ENCODE data around the gene LETM1.

Gene LETM1

DNA sequence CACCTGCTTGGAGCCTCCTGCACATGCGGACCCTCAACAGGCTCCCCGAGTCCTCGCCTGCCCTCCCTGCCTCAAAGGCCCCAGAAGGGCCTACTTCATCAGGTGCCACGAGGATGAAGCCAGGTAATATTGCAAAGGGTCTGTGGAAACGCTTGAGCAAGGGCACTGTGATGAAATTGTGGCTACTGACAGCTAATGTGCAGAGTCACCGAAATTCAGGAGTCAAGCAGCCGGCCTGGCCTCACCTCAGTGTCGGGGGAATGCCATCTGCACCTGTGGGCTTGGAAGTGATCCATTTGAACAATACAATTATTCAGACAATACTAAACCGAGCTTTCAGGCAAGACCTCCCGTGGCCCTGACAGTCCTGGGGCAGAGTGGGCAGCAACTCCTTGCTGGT lies 66.0 kb downstream of the LETM1 start:
- H3K4me3 Mint-ChIP-seq, result no peak overlapping the region
- peaks cover 0 to 19% of the 10 kb centered on the region in 2 donors for H3K27me3 Mint-ChIP-seq
- H3K36me3 Mint-ChIP-seq, result no peaks in the 10 kb centered on the region
- no peak for ATAC-seq (replicated peaks)
- DNase-seq, result no peak
- H3K9me3 Mint-ChIP-seq, result no peaks in the 10 kb centered on the region
- H3K27ac Mint-ChIP-seq, result no peak overlapping the region
- peaks cover 0 to 2% of the 10 kb centered on the region in 2 donors for H3K4me1 Mint-ChIP-seq

DNA sequence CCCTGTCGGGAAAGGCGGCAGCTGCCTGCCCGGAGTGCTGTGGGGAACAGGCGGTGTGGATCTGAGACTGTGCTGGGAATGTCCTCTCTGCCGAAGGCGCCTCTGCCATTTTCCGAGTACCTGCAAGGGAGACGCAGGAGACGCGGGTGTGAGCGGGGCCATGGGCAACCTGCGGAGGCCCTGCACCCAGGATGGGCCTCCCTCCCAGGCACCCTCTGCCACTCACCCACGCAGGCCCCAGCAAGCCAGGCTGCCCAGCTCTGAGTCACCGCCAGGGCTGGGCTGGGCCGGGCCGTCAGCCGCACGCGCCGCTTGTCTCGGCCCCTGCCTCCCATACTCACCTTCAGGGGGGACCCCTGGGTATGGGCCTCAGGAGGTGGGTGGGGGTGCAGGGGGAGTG lies 66.4 kb downstream of the LETM1 start:
- Mint-ChIP-seq H3K4me3 (no peak overlapping the region), H3K27me3 (peaks cover 0 to 19% of the 10 kb centered on the region in 2 donors), H3K27ac (no peak overlapping the region), H3K9me3 (no peaks in the 10 kb centered on the region), H3K36me3 (no peaks in the 10 kb centered on the region), H3K4me1 (peaks cover 0 to 2% of the 10 kb centered on the region in 2 donors)
- DNase-seq (no peak), ATAC-seq (replicated peaks) (no peak)

DNA sequence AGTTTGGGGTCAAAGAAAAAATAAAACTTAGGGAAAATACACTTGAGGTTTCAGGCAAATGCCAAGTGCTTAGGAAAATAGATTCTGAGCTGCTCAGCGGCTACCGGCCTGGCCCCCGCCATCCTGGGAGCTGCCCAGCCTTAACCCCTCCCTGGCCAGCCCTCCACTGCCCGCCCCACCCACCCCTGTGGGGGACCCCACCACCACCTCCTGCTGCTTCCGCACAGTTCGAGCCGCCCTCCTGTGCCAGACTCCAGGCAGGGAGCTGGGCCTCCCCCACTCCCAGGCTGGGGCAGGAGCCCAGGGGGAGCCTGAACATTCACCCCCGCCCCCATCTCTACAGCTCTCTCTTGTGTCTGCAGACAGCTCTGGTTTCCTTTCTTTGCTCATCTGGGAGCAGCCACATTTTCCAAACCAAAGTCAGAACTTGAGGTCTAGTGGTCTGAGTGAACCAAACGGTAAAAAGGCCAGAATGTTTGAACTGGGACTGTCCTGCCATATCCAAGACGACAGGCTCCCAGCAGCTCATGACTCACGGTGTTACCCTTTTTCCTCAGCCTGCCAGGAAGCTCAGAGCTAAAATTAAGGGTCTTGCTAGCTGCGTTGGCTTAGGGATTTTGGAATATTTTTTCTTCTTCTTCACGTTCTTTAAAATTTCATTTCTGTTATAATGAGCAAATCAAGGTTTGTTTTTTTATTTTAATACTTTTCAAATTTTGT lies 67.5 kb downstream of the LETM1 start:
- Mint-ChIP-seq H3K9me3 (no peaks in the 10 kb centered on the region), H3K36me3 (no peaks in the 10 kb centered on the region), H3K27me3 (peaks cover 0 to 23% of the 10 kb centered on the region in 2 donors), H3K4me3 (no peak overlapping the region), H3K4me1 (peaks cover 0 to 2% of the 10 kb centered on the region in 2 donors), H3K27ac (no peak overlapping the region)
- DNase-seq, result no peak
- ATAC-seq (replicated peaks), result no peak

DNA sequence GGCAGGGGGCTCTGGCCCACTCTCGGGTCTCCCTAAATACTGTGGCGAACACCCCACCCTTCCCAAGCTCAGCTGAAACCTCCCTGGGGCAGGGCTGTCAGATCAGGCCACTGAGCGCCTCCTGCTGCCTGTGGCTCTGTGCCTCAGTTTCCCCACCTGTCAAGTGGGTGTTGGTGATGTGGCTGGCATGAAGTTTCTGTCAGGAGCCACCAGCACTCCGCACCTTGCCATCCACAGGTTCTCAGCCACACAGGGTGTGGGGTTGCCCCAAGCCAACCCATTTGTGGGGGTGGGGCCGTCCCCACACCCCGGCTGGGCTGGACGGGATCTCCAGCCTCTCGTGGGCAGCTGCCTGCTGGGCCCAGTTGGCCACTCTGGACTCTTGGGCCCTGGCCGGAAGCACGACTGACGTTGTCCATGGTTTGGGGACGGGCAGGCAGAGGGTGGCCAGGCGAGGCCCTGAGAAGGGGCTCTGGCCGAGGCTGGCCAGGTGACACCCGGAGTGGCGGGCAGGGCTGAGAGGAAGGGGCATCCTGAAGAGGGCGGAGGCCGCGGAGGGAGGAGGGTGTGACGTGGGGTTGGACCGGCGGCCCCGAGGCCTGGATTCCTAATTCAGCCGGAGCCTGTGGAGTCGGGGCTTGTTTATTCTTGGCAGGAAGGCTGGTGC lies 68.4 kb downstream of the LETM1 start:
- Mint-ChIP-seq H3K27ac (no peak overlapping the region), H3K4me1 (peaks cover 0 to 2% of the 10 kb centered on the region in 2 donors), H3K9me3 (no peaks in the 10 kb centered on the region), H3K27me3 (peaks cover 0 to 26% of the 10 kb centered on the region in 2 donors), H3K4me3 (no peak overlapping the region), H3K36me3 (no peaks in the 10 kb centered on the region)
- ATAC-seq (replicated peaks) (no peak), DNase-seq (no peak)

DNA sequence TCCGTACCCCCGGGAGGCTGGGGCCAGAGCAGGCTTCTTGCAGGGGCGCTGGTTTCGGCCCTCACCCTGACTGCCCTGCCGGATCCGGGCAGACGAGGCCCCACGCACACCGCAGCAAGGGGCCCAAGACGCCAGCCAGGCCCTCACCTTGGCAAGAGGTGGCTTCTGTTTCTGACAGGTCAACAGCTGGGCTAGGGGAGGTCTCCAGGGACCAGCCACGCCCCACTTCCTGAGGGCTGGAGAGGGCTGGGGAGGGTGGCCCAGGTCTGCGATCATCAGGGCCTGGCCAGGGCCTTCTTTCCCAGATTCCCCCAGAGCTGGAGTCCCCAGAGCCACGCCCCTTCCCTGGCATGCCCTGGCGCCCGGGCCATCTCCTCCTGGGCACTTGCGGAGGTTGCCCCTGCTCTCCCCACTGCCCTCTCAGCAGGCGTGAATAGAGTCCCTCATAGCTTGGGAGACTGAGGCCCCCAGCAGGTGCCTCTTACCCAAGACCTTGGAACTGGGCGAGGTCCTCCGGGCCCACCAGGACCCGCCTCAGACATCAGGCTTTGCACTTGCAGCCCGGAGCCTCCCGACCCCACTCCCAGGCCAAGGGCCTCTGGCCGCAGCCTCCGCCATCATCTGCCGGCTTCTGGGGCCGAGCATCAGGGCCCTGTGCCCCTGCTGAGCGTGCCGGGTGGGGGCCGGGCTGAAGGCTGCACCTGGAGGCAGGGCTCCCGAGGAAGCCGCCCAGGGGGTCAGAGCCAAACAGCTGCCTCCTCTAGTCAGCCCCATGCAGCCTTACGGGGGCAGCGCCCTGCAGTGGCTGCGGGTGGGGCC lies 69.2 kb downstream of the LETM1 start:
- peaks cover 0 to 23% of the 10 kb centered on the region in 2 donors for H3K27me3 Mint-ChIP-seq
- no peak for DNase-seq
- no peak overlapping the region for H3K4me3 Mint-ChIP-seq
- peaks cover 0 to 2% of the 10 kb centered on the region in 2 donors for H3K4me1 Mint-ChIP-seq
- no peaks in the 10 kb centered on the region for H3K9me3 Mint-ChIP-seq
- no peaks in the 10 kb centered on the region for H3K36me3 Mint-ChIP-seq
- H3K27ac Mint-ChIP-seq, result no peak overlapping the region
- no peak for ATAC-seq (replicated peaks)

DNA sequence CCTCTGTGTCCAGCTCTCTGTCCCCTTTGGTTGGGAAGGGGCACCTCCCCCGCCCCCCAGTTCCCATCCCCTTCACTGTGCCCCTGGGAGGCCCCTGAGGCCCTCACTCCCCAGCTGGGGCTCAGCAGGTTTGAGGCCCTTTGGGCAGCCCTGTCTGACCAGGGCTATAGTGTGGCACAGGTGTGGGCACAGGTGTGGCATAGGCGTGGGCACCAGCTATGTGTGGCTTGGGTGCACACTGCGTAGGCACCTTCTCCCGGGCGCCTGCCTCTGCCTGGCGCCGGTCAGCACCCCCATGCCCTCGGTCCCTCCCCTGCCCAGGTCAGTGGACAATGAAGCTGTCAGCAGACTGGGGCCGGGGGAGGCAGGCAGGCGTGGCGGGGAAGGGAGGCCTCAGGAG lies 70.4 kb downstream of the LETM1 start:
- no peak overlapping the region for H3K27ac Mint-ChIP-seq
- ATAC-seq (replicated peaks) (no peak), DNase-seq (no peak)
- H3K36me3 Mint-ChIP-seq, result no peaks in the 10 kb centered on the region
- no peaks in the 10 kb centered on the region for H3K9me3 Mint-ChIP-seq
- H3K4me3 Mint-ChIP-seq, result no peak overlapping the region
- H3K4me1 Mint-ChIP-seq, result no peaks in the 10 kb centered on the region
- H3K27me3 Mint-ChIP-seq, result peaks cover 0 to 13% of the 10 kb centered on the region in 2 donors

DNA sequence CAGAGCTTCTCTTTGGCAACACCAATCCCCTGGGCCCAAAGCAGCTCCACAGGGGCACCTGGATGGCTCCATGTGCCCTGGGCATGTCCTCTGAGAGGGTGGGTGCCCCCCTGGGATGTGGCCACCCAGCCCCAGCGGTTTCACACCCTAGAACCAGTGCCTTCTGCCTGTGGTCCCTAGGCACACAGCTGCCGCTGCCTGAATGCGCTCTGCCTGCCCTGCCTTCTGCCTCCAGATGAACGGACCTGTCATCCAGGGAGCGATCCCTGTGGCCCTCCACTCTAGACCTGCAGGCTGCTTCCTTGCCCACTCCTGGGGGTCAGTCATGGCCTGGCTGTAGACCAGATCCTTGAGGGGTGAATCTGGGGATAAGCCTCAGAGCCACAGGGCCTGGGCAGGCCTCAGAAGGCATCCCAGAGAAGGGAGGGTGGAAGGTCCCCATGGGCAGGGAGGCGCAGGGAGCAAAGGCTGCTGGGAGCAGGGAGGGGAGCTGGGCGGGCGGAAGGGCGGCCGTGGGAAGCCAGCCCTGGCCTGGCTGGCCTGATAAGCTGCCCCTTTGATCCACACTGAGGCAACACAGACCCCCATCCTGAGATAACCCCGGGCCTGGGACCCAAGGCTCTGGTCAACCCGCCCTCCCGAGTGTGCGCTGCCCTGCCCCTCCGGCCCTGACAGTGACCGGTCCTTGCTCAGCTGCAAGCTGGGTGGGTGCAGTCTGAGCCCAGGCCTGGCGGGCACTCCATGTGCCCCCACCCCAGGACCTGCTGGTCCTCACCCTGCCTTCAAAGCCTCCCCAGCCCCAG lies 71.0 kb downstream of the LETM1 start:
- no peak for ATAC-seq (replicated peaks)
- no peak for DNase-seq
- Mint-ChIP-seq H3K4me1 (no peaks in the 10 kb centered on the region), H3K27ac (no peak overlapping the region), H3K36me3 (no peaks in the 10 kb centered on the region), H3K27me3 (peaks cover 0 to 7% of the 10 kb centered on the region in 2 donors), H3K4me3 (no peak overlapping the region), H3K9me3 (no peaks in the 10 kb centered on the region)

DNA sequence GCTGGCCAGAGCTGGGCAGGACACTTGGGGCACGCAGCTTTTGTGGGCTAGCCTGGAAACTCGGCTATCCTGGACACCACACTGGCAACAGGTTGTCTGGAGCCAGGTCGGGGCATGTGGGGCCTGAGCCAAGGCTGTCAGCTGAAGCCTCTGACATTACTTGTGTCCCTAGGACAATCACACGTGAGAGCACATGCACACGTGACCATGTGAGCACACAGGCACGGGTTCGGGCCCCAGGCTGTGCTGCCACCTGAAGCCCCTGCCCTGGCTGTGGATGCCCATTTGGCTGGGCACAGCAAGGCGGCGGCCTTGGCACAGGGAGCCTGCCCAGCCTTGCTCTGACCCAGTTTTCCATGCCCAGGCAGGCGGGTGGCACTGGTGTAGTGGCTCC lies 71.6 kb downstream of the LETM1 start:
- Mint-ChIP-seq H3K27me3 (peaks cover 0 to 7% of the 10 kb centered on the region in 2 donors), H3K9me3 (no peaks in the 10 kb centered on the region), H3K4me1 (no peaks in the 10 kb centered on the region), H3K4me3 (no peak overlapping the region), H3K36me3 (no peaks in the 10 kb centered on the region), H3K27ac (no peak overlapping the region)
- DNase-seq (no peak), ATAC-seq (replicated peaks) (no peak)

DNA sequence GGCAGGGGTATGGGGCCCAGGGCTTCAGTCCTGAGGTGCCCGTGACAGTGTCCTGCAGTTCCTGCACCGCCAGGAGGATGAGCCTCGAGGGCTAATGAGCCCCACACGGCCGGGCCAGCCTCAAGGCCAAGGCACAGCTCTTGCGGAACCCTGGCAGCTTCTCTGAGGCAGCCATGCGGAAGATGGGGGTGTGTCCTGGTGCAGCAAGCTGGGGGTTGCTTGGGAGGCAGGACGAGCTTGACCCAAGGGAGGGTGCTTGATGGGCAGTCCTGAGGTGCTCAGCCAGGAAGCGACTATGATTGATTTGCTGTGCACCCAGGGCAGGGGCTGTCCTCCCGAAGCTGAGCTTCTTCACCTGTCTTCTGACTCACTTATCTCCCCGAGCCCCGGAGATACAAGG lies 72.0 kb downstream of the LETM1 start:
- H3K36me3 Mint-ChIP-seq, result no peaks in the 10 kb centered on the region
- peaks cover 0 to 7% of the 10 kb centered on the region in 2 donors for H3K27me3 Mint-ChIP-seq
- H3K27ac Mint-ChIP-seq, result no peak overlapping the region
- H3K4me1 Mint-ChIP-seq, result no peaks in the 10 kb centered on the region
- DNase-seq (no peak), ATAC-seq (replicated peaks) (no peak)
- H3K4me3 Mint-ChIP-seq, result no peak overlapping the region
- no peaks in the 10 kb centered on the region for H3K9me3 Mint-ChIP-seq

DNA sequence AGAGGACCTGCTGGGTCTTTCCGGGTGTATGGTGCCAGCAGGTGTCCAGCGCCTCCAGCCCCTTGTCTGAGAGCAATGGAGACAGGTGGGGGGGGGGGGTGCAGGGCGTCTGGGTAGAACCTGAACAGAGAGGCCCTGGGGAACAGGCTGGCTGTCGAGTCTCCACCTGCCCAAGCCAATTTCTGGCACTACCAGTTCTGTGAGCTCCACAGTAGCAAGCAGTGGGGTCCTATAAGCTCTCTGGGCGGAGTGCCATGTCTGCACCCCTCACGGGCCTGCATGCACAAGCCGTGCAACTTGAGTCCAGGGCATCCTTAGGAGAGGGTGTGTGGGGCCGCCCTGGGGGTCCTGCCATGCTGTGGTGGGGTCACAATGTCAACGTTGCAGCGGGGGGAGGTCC lies 72.9 kb downstream of the LETM1 start:
- ATAC-seq (replicated peaks), result no peak

DNA sequence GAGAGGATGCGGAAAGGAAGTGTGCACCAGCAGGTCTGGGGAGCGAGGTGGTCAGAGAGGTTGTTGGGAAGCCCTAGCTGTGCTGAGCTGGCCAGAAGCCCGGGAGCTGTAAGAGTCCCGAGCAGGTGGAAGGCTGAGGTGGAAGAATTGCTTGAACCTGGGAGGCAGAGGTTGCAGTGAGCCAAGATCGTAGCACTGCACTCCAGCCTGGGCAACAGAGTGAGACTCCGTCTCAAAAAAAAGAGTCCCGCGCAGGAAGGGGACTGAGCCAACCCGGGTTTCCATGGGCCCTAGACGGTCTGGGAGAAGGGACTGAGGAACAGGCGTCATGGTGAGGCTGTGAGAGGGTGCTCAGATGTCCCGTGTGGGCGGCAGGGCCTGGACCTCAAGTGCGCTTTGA lies 75.5 kb downstream of the LETM1 start:
- H3K4me3 Mint-ChIP-seq, result no peak overlapping the region
- no peak for ATAC-seq (replicated peaks)

More for the DNA sequence above, 72.9 kb downstream of the LETM1 start:
- Mint-ChIP-seq H3K27me3 (peaks cover 0 to 7% of the 10 kb centered on the region in 2 donors), H3K4me3 (no peak overlapping the region), H3K27ac (peak overlapping the region; percentile 56), H3K36me3 (no peaks in the 10 kb centered on the region), H3K9me3 (no peaks in the 10 kb centered on the region), H3K4me1 (no peaks in the 10 kb centered on the region)
- DNase-seq, result no peak

DNA sequence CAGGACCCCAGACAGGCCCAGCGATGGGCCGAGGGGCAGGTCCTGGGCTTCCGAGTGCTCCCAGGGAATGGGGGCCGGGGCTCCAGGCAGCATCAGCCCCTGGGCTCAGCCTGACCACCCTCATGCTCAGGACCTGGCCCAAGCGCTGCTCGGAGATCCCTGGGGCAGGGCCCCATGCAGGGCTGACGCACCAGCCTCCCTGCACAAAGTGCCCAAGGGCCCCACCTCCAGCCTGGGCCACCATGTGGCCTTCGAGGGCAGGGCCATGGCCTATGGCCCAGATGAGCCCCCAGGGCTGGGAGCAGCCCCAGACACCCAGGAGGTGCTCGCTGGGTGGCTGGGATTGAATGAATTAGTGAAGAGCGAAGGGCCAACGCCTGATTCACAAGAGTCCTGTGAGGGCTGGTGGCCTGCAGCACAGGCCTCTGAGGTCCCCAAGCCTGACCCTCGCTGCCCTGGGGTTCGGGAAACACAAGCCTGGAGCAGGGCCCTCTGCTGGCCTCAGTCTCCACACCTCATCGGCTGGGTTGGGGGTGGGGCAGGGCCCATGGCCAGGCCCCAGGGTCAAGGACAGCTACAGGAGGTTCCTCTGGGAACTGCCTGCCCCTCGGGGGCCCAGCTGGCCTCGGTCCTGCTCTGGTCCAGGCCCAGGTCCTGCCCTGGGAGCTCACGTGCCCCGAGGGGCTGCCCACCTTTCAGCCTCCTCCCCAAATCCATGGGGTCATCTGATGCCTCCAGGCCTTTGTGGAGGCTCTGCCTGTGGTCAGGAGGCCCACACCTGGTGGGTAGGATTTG lies 76.2 kb downstream of the LETM1 start:
- Mint-ChIP-seq H3K4me3 (no peak overlapping the region), H3K27me3 (peaks cover 0 to 17% of the 10 kb centered on the region in 2 donors), H3K9me3 (no peaks in the 10 kb centered on the region), H3K36me3 (no peaks in the 10 kb centered on the region), H3K4me1 (peaks cover 3 to 13% of the 10 kb centered on the region in 2 donors), H3K27ac (no peak overlapping the region)
- ATAC-seq (replicated peaks) (no peak), DNase-seq (no peak)

More for the DNA sequence above, 75.5 kb downstream of the LETM1 start:
- H3K27me3 Mint-ChIP-seq, result peaks cover 0 to 17% of the 10 kb centered on the region in 2 donors
- no peak for DNase-seq
- H3K36me3 Mint-ChIP-seq, result no peaks in the 10 kb centered on the region
- peaks cover 3 to 12% of the 10 kb centered on the region in 2 donors for H3K4me1 Mint-ChIP-seq
- H3K27ac Mint-ChIP-seq, result no peak overlapping the region
- H3K9me3 Mint-ChIP-seq, result no peaks in the 10 kb centered on the region

DNA sequence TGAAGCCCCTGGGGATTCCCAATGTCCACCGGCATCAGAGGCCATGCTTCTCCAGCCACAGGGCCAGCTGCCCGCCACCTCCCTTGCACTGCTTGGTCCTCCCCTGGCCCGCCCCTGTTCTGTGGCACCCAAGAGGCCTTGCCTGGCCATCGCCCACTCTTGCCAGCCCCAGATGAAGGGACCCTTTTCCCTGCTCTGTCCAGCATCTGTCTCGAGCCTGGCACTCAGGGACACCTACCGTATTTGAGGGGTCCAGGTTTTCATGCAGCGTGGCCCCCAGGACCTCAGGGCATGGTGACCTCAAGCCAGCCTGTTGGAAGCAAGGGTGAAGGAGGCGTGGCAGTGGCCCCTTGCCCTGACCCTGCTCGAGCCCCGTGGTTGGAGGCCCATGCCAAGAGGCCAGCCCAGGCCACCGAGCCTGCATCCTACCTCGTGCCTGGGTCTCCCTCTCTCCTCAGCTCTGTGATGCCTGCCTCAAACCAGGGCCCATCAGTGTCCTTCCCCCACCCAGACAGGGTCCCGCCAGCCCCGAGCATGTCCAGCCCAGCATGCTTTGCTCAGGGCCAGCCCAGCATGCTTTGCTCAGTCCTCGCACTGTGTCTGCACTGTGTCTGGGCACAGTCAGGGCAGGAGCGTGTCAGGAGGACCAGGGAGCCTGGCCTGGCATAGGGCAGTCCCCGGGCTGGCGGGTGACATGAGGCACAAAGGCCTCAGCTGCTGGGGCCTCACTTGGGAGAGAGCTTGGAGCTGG lies 77.1 kb downstream of the LETM1 start:
- no peaks in the 10 kb centered on the region for H3K9me3 Mint-ChIP-seq
- H3K27ac Mint-ChIP-seq, result no peak overlapping the region
- peaks cover 3 to 13% of the 10 kb centered on the region in 2 donors for H3K4me1 Mint-ChIP-seq
- no peak for ATAC-seq (replicated peaks)
- H3K36me3 Mint-ChIP-seq, result no peaks in the 10 kb centered on the region
- DNase-seq, result no peak
- peaks cover 7 to 26% of the 10 kb centered on the region in 2 donors for H3K27me3 Mint-ChIP-seq
- H3K4me3 Mint-ChIP-seq, result no peak overlapping the region
